COLO668 (cell line): ENCODE data around the gene ASAH2.

Experiments used
- DNase-seq: peaks from one replicate; lab custom pipeline; 2025; ENCODE audit not compliant: unreplicated experiment; lab: John Stamatoyannopoulos, UW

ASAH2 gene

GRCh38 chr10:50210876-50211275, 40.4 kb downstream of the ASAH2 start:
- no peak for DNase-seq
